Panc1 (cell line): Measurements from ENCODE around the gene CFAP69.

Source experiments
- POLR2AphosphoS5 ChIP-seq: IDR thresholded peaks from 2 replicates; pipeline ENCODE4 v1.6.1; 2012; ENCODE audit warnings: mild to moderate bottlenecking, low read depth, low read length, moderate library complexity
- TF ChIP-seq, protein P1 (sequence below): fragments of 450-650 bp; IDR thresholded peaks from 2 replicates; pipeline ENCODE4 v1.5.1; 2017; ENCODE audit warnings: mild to moderate bottlenecking

DNA sequence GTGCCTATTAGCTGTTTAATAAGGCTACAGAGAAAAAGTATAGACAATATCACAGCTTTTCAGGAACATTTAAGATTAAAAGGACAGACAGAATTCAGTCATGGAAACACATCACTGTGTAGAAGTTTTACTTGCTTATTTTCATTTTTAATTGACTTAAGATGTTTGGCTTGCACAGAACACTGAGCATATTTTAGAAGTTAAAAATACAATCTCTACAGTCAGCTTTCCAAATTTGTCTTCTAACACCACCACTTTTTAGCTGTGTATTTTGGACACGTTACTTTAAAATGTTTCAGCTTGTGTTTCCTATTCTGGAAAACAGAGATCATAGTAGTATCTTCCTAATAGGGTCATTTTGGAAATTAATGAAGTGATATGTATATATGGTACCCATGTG, 11.8 kb downstream of the CFAP69 start:
- TF ChIP-seq, protein P1, sequence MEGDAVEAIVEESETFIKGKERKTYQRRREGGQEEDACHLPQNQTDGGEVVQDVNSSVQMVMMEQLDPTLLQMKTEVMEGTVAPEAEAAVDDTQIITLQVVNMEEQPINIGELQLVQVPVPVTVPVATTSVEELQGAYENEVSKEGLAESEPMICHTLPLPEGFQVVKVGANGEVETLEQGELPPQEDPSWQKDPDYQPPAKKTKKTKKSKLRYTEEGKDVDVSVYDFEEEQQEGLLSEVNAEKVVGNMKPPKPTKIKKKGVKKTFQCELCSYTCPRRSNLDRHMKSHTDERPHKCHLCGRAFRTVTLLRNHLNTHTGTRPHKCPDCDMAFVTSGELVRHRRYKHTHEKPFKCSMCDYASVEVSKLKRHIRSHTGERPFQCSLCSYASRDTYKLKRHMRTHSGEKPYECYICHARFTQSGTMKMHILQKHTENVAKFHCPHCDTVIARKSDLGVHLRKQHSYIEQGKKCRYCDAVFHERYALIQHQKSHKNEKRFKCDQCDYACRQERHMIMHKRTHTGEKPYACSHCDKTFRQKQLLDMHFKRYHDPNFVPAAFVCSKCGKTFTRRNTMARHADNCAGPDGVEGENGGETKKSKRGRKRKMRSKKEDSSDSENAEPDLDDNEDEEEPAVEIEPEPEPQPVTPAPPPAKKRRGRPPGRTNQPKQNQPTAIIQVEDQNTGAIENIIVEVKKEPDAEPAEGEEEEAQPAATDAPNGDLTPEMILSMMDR = no peak
- TF ChIP-seq POLR2AphosphoS5 = no peak
